HG03571 (cell line): Measurements from ENCODE around the gene CILP2.

Experiments
- ATAC-seq: cut with Tn5 transposase; IDR thresholded peaks from one replicate; pipeline ENCODE4 v1.9.1; 2021; ENCODE audit not compliant: unreplicated experiment

The CILP2 gene

DNA sequence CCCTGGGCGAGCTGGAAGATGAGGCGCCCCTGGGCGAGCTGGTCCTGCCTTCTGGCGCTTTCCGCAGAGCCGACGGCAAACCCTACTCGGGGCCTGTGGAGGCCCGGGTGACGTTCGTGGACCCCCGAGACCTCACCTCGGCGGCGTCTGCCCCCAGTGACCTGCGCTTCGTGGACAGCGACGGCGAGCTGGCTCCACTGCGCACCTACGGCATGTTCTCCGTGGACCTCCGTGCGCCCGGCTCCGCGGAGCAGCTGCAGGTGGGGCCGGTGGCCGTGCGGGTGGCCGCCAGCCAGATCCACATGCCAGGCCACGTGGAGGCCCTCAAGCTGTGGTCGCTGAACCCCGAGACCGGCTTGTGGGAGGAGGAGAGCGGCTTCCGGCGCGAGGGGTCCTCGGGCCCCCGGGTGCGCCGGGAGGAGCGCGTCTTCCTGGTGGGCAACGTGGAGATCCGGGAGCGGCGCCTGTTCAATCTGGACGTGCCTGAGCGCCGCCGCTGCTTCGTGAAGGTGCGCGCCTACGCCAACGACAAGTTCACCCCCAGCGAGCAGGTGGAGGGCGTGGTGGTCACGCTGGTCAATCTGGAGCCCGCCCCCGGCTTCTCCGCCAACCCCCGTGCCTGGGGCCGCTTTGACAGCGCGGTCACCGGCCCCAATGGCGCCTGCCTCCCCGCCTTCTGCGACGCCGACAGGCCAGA, 6.3 kb downstream of the CILP2 start:
- no peak for ATAC-seq

DNA sequence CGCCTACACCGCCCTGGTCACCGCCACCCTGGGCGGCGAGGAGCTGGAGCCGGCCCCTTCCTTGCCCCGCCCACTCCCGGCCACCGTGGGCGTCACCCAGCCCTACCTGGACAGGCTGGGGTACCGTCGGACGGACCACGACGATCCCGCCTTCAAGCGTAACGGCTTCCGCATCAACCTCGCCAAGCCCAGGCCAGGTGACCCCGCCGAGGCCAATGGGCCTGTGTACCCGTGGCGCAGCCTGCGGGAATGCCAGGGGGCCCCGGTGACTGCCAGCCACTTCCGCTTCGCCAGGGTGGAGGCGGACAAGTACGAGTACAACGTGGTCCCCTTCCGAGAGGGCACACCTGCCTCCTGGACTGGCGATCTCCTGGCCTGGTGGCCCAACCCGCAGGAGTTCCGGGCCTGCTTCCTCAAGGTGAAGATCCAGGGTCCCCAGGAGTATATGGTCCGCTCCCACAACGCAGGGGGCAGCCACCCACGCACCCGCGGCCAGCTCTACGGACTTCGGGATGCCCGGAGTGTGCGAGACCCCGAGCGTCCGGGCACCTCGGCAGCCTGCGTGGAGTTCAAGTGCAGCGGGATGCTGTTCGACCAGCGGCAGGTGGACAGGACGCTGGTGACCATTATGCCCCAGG, 7.0 kb downstream of the CILP2 start:
- ATAC-seq, result no peak

DNA sequence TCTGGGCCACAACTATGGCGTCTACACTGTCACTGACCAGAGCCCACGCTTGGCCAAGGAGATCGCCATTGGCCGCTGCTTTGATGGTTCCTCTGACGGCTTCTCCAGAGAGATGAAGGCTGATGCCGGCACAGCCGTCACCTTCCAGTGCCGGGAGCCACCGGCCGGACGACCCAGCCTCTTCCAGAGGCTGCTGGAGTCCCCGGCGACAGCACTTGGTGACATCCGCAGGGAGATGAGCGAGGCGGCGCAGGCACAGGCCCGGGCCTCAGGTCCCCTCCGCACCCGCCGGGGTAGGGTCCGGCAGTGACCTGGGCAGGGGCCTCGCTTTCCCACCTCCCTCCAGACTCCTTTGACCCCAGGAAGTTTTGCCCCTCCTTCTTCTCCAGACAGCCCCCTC, 7.6 kb downstream of the CILP2 start:
- ATAC-seq, result no peak

DNA sequence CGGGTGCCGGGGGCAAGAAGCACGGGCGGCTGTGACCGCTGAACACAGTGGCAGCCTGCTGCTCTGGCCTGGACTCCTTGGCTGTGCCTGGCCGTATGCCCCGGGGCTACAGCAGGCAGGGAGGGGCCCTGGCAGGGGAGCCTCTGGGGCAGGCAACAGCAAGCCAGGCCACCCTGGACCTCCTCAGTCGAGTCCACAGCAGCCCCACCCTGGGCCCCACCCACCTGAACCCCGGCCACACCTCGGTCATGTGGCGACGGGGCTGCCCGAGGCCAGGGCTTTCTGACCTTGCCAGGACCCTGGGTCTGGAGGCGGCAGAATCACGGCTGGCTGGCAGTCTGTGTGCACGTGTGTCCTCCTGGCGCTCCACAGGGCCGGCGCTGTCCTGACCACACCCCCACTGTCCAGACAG, 8.7 kb downstream of the CILP2 start:
- no peak for ATAC-seq

DNA sequence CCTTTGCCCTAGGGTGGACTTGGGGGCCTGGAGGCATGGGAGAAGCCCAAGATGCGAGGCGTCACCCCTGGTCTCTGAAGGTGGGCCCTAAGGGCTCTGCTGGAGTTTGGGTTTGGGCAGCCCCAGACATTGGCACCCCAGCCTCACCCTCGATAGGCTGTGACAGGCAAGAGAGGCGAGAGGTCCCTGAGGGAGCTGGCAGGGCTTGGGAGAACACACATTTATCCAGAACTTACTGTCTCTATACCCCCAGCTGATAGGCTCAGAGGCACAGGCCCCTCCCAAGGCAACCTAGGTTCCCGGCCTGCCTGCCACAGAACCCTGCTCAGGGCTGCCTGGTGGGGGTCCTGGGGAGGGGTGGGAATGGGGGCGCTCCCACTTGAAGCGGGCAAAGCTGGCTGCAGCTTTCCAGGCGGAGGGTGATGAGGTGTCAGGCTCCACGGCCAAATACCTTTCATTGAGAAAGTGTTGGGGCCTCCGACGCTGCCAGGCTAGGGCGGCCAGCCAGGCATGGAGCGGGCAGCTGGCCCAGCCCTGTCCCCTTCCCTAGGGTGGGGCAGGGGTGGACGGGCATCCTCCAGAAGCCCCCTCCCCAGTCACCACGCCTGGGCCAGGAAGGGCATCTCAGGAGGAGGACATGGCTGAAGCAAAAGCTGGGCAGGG, 9.7 kb downstream of the CILP2 start:
- no peak for ATAC-seq

DNA sequence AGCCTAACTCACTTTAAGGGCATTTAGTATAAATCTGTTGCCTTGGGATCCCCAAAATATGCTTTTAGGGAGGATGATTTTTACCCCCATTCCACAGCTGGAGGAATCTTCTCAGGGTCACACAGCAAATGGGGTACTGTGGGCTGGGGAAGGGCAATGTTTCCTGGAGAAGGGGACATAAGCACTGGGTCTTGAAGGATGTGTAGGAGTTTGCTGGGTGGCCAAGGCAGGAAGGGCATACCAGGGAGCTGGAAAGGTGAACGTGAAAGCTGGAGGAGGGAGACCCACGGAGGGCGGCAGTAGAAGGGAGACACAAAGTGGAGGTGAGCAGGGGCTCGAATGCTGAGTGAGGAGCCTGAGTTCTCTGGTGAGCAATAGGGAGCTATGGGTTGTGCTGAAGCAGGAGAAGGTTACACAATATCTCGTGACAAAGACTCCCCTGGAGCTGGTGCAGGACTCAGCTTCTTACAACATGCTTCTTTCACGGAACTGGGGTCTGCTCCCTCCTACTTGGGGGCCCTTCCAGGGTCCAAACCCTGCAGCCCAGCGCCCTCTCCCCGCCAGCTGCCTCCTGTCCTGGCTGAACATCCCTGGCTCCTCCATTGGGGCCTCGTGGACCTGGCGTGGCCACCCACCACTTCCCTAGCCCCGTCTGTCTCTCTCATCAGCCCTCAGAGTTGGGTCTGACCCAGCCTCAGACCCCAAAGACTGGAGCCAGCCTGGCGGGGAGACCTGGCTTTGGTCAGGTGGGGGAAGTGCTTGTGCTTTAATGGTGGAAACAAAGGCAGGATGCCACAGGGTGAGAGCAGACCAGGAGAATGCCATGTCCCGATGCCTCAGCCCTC, 11.1 kb downstream of the CILP2 start:
- ATAC-seq, result no peak

DNA sequence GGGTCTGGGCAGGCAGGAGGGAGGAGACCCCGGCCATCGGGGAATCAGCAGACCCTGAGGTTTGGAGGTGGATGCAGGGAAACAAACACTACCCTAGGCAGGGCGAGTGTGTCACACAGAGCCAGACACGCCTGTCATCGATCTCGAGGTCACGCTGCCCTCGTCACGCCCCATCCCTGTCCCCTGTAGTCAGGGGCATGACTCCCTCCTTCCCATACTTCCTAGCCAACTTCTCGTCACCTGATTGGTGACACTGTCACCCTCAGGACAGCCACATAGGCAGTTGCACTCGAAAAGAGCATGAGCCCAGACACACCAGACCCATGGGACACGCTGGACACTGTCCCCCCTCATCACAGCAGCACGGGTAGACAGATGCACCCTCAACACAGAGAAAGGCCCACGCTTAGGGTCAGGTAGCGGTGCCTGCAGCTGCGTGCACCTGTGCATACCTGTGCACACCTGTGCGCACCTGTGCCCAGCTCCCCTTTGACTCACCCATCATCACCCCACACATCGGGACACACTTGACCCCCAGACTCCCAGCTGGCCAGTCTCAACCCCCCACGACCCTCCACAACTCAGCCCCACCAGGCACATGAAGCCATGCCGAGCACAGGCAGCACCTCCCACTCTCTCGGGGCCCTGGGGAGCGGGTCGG, 11.9 kb downstream of the CILP2 start:
- ATAC-seq, result no peak

DNA sequence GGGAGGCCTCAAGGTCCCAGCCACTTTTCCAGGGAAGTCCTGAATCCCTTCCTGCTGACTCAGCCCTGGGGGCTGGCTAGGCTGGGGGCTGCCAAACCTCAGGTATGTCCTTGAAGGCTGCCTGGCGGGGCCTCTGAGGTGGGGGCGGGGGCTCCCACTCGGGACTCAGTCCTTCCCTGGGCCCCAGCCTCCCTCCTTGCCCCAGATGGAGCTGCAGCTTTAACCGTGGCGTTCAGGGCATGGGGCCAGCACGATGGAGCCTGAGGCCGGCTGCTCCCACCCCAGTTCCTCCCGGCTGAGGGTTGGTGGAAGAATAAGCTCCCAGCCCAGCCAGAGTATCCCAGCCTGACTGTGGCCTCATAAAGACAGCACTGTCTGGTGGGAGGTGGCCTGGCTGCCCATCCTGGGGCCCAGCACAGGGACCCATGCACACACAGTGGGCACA, 12.4 kb downstream of the CILP2 start:
- no peak for ATAC-seq

DNA sequence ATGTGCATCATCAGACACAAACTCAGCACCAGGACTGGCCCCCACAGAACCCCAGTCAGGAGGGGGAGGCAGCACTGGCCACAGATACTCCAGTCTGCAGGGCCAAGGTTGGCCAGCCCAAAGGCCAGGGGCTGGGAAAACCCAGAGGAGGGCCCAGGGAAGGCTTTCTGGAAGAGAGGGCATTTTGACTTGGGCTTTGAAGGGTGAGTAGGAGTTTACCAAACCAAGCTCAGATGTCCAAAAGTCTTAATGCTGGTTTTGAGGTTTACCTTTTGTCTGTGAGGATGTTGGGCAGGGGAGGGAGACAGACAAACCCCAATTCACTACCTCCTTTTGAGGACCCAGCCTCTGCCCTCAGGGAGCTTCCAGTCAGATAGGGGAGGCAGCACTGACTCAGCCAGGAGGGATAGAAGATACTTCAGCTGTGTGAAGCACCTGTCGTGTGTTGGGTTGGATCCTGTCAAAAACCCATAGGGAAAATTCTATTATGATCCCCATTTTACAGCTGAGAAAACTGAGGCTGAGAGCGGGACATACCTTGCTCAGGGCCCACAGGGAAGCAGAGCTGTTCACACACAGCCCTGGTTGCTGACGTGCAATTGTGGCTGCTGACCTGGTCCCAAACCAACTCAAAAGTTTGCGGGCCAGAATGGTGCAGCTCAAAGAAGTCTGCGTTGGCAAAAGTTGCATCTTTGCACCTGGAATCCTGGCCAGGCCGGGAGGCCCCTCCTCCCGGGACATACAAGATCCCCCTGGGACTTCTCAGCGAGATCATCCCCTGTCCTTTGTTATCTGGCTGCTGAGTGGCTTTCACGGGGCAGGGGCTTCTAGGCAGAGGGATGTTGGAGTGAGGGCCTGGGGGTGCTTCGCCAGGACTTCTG, 13.1 kb downstream of the CILP2 start:
- ATAC-seq, result no peak

DNA sequence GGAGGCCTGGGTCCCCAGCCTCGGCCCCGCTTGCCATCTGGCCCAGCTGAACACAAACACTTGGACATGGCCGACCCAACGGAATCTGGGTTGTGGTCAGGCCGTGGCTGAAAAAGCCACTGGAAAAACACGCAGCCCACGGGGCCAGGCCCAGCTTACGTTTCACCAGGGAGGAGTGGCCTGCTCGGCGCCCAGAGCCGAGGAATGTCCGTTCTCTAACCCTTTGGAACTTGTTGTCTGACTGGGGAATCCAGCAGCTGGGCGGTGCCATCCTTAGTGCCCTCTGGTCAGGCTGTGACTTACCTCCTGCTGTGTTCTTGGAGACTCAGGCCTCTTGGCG, 13.8 kb downstream of the CILP2 start:
- no peak for ATAC-seq

DNA sequence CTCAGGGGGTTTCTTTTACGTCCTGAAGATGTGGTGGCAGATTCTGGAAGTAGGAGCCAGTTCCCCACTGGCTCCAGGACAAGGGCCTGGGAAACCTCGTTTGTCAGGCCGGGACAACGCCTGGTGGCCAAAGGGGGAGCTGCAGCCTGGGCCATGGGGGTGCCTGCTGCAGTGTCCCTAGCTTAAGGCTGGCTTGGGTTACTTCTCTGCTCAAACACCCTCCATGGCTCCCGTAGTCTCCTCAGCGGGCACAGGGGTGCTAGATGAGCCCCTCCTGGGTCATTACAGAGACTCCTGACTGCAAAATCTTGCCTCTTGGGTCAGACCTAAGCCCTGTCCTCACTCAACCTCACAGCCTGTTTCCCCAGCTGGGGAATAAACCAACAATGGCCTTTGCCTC, 14.7 kb downstream of the CILP2 start:
- no peak for ATAC-seq

DNA sequence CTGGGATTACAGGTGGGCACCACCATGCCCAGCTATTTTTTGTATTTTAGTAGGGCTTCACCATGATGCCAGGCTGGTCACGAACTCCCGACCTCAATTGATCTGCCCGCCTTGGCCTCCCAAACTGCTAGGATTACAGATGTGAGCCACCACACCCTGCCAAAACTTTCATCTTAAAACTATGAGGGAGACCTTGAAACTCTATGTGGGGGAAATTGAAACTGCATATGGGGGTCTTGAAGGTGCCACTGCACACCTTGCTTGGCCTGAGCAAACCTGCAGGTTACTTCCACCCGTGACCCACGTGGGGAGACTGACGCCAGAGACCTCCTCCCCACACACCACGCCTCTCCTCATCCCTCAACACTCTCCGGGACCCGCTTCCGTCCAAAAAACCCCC, 15.6 kb downstream of the CILP2 start:
- ATAC-seq, result no peak

DNA sequence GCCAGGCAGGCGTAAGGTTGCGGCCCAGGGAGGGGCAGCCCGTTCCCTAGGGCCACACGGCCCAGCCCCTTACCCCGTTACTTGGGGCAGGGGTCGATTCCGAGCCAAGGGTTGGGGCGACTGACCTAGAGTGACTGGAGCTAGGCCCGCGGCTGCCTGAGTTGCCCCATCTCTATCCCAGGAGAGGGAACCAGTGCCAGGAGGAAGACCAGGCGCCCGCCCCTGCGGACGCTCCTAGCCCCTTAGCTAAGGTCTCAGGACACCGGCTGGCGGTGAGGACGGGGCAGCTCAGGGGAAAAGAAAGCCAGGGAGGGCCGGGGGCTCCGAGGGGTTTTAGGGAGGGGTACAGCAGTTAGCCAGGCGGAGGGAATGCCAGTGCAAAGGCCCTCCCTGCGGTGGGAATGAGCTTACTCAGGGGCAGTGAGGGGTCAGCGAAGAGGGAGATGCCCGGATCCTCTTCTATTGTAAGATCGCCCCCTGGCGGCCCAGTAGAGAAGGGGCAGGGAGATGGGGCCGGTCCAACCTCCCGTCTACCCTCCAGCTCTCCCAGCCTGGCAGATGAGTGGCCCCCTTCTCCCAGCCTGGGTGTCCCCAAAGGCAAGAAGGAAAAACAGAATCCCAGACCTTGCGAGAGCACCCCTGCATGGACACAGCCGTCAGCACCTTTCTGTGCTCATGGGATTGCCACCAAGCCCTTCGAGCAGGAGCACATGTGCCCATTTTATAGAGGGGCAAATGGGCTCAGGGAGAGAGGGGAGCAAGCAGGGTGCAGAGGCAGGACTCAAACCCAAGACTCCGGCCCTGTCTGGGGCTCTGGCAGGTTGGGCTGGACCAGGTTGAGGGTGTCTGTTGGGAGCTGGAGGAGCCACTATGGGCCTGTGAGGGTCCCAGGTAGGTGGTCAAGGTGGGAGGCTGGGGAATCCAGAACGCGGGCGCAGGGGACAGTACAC, 16.3 kb downstream of the CILP2 start:
- no peak for ATAC-seq

DNA sequence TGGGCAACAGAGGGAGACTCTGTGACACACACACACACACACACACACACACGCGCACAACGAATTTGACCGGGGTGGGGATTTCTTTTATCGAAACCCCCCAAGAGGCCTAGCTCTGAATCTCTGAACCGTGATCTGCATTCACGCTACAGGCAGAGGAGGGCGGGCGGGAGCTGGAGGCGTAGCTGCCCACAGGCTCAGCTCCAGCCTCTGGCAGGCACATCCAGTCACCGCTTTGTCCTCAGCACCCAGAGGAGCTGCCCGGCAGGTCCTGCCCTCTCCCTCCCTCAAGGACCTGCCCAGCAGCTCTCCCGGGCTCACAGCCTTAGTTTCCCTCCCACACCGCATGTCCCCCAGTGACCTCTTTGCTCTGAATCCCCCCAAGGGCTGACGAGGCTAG, 20.0 kb downstream of the CILP2 start:
- no peak for ATAC-seq

DNA sequence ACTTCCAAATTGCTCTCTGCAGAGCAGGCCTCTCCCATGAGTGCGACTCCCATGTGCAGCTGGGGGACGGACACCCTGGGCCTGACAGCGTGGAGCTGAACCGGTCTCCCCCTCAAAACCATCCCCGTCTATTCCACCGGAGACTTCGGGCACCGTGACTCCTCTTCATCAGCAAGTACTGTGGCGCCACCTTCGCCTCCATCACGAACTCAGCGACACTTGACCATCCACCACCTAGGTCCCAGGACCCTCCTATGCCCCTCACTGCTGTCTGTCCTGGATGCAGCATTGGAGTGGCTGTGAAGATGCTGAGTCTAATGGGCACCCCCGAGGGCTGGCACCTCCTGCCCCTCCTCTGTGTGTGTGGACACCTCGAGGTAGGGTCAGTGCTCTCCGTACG, 20.6 kb downstream of the CILP2 start:
- no peak for ATAC-seq

DNA sequence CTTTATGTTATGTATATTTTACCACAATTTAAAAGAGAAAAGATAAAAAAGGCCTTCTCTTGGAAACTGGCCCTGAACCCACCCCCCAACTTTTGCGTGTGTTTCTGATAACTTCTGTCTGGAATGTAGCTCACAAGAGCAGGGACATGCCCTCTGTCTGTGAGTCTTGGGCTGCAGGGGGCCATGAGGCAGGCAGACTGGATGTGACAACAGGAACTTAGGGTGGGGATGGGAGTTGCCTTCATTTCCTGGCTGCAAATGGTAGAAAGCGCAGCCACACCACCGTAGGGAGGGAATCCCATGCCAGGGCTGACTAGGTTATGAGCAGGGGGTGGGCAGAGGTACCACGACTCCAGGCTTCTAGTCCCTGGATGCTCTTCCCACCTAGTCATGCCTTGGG, 21.9 kb downstream of the CILP2 start:
- no peak for ATAC-seq

DNA sequence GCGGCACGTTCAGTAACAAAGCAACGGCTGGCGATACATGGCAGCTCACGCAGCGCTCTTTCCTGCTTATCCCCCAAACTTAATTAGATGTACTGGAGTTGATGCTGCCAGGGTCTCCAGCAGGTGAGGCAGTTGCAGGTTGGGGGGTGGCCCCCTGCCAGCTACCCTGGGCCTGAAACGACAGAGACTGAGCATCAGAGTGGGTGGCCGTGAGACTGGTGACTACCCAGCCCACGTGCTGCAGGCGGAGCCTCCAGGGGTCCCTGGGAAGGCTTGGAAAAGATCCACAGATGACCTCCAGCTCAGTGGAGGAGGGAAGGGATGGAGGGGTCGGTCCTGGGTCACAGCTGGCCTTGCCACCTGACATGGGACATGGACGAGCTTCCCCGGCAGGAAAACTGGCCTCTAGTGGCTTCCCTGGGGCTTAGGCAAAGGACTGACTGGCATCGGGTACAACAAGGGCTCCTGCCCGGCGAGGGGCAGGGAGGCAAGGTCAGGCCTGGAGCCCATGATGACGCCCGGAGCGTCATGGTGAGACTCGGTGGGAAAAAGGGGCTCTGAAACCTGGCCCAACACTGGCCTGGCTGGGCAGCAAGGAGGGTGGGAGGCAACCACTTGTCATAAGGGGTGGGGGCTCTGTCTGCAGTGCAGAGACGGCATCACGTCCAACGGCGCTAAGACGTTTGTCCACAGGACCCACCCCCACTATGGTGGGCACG, 24.0 kb downstream of the CILP2 start:
- ATAC-seq, result no peak

DNA sequence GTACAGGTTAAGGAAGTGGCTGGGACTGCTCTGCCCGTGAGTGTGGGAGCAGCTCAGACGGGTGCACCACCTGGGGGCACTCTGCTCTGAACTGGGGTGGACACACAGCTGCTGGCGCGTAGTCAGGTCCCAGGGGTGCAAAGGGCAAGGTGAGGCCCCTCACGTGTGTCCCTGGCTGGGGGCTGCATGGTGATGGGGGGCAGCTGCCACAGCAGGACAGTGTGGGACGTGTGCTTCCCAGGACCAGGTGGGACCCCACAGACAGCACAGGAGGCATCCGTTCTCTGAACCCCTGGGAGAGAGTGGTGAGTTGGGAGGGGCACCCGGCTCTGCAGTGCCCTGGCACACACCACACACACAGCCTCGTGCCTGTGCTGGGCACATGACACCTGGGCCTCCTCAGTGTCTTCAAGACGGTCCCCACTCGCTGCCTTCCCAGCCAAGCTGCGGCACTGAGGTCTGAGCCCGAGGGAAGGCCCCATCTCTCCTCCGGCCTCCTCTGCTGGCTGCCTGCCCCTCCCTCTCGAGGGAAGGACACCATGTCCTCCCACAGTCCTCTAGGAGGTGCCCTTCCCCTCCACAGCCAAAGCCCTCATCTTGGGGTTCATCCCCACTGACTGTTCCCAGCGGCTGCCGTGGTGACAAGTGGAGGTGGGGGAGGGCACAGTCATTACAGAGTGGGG, 24.7 kb downstream of the CILP2 start:
- no peak for ATAC-seq
